Choroid plexus epithelial cell (primary cell): Measurements from ENCODE around the gene NDRG3.
A peak's percentile ranks its signal among the peaks of the same experiment; 100 is the strongest.
"Not testable (repeated sequence)": the region's sequence is repeated elsewhere in the genome, so short reads cannot be mapped to it uniquely, and the experiment has no call there.

Experiments used
- DNase-seq: peaks from one replicate; pipeline ENCODE4 v3.0.0-alpha.2; 2010; ENCODE audit warnings: low read depth
- H3K4me3 ChIP-seq: 2 replicates; pipeline ENCODE4 v1.5.1; 2011; ENCODE audit warnings: low read depth, mild to moderate bottlenecking, control low read depth, low read length, moderate library complexity
- TF ChIP-seq, protein P1 (sequence below): conservative IDR thresholded peaks from 2 replicates; pipeline ENCODE4 v1.5.1; 2011; ENCODE audit warnings: low read depth, mild to moderate bottlenecking, control low read depth, inconsistent platforms, low read length, moderate library complexity

NDRG3 gene

GRCh38 chr20:36677422-36677771 lies 68.5 kb downstream of the NDRG3 start:
- no peak for DNase-seq
- no peak overlapping the region for H3K4me3 ChIP-seq
- TF ChIP-seq, protein P1, sequence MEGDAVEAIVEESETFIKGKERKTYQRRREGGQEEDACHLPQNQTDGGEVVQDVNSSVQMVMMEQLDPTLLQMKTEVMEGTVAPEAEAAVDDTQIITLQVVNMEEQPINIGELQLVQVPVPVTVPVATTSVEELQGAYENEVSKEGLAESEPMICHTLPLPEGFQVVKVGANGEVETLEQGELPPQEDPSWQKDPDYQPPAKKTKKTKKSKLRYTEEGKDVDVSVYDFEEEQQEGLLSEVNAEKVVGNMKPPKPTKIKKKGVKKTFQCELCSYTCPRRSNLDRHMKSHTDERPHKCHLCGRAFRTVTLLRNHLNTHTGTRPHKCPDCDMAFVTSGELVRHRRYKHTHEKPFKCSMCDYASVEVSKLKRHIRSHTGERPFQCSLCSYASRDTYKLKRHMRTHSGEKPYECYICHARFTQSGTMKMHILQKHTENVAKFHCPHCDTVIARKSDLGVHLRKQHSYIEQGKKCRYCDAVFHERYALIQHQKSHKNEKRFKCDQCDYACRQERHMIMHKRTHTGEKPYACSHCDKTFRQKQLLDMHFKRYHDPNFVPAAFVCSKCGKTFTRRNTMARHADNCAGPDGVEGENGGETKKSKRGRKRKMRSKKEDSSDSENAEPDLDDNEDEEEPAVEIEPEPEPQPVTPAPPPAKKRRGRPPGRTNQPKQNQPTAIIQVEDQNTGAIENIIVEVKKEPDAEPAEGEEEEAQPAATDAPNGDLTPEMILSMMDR = no peak

- no peak for DNase-seq
- TF ChIP-seq, protein P1 = no peak
Measured at GRCh38 chr20:36676701-36677421, 69.0 kb downstream of the NDRG3 start.

GRCh38 chr20:36675545-36675944 lies 70.3 kb downstream of the NDRG3 start:
- not testable (repeated sequence) for DNase-seq, H3K4me3 ChIP-seq

More at GRCh38 chr20:36676701-36677421, 69.0 kb downstream of the NDRG3 start:
- H3K4me3 ChIP-seq = no peak overlapping the region

DNA sequence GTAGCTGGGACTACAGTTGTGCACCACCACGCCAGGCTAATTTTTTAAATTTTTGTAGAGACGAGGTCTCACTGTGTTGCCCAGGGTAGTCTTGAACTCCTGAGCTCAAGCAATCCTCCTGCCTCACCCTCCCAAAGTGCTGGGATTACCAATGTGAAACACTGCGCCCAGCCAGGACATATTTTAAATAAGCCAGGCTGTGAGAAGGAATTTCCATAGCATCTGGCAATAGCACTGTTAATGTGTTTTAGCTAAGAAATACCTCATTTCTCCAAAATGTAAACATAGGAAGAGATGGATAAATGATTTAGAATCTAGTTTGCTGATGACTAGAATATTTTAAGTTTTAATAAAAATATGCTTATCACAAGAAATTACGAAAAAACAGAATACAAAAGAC lies 72.9 kb downstream of the NDRG3 start:
- H3K4me3 ChIP-seq = no peak overlapping the region
- TF ChIP-seq, protein P1 = no peak
- DNase-seq = no peak

DNA sequence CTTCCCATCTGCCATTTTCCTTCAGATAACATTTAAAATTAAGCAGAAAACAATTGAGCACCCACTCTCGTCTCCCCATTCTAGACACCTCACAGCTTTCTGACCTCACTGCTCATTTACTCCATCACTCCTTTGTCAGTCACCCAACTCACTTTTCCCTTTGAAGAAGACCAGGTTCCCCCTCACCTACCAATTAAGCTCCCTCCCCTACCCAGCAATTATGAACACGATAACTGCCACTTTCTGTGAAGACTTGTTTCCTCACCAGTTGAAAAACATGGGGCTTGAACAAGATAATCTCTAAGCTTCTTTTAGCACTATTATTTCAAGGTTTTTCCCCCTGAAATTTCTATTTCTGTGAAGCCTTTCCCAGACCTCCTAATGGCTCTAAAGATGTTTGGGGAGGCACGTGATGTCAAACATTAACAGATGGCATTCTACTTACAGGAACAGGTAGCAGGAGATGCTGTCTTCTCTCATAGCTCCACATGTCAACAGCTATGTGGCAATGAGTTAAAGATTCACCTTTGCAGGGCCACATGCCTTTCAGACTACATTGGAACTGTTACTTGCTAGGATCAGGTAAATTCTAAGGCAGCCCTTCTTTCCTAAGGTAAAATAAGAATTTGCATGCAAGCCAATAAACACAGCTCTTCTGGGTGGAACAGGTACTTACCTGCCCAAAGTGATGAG lies 75.1 kb downstream of the NDRG3 start:
- no peak for DNase-seq
- TF ChIP-seq, protein P1 = no peak
- H3K4me3 ChIP-seq = no peak overlapping the region

- TF ChIP-seq, protein P1 = peak; percentile 37
- H3K4me3 ChIP-seq = no peak overlapping the region
- peak; percentile 60 for DNase-seq
Measured at GRCh38 chr20:36666181-36666740, 79.6 kb downstream of the NDRG3 start.

DNA sequence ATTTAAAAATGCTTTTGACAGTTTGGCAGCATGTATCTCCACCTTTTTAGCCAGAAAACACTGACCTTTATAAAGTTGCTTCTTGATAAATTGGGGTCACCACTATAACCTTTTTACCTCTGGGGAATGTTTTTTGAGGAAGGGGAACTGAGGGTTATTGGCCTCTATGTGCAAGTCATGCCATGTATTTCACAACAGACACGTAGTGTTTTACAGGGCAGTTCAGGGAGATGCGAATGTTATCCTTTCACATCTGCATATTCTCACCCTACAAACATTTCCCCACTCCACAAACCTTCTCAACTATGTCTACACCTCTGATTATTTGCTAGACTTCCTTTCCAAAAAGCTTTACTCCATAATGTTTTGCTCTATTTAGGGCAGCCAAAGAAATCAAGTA lies 82.9 kb downstream of the NDRG3 start:
- TF ChIP-seq, protein P1 = no peak
- H3K4me3 ChIP-seq = no peak overlapping the region
- DNase-seq = peak; percentile 14
